HuH-7.5 (cell line): ENCODE data around the gene OPRL1.

ENCODE experiments used
- DNase-seq: peaks from one replicate; pipeline ENCODE4 v3.0.0; 2011; ENCODE audit warnings: low spot score

Gene OPRL1

DNA sequence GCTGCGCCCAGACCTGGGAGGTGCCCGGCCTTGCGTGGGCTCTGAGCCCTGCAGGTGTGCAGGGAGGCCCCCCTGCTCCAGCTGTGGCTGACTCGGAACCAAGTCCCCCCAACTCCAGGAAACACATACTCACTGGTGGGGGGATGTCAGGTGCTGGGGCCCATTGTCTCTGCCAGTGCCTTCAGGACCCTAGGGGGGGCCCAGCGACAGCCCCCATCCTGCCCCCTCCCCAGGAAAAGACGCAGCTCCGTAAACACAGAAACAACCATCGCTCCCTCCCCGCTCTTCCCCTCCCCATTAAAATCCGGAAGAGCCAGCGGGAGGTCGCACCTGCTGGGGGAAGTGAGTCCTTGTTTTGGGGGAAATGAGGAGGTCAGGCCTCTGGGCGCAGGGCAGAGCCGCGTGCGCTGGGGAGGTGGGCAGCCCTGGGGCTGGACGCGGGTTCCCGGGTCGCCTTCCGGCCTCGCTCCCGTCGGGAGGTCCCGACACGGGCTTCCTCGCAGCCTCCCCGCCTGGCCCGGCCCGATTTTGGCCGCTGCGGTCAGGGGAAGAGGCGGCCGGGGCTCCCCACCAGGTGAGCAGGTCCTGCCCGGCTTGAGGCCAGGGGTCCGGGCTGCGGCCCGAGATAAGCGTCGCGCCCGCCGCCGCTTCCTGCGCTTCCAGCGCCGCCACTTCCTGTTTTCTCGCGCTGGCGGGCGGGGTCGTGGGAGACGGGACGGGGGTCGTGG lies 37.7 kb upstream of the OPRL1 start:
- no peak for DNase-seq

DNA sequence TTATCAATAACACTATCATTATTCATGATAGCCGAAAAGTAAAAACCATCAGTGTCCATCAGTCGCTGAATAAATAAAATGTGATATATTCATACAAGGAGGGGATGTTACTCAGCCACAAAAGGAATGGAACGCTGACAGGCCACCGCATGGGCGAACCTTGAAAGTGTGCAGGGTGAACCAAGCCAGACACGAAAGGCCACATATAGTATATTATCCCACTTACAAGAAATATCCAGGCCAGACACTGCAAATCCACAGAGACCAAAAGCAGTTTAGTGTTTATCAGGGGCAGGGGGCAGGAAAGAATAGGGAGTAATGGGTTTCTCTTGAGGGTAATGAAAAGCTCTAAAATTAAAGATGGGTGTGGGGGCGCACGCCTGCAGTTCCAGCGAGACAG lies 36.1 kb upstream of the OPRL1 start:
- no peak for DNase-seq

GRCh38 chr20:64044484-64045247 lies 35.2 kb upstream of the OPRL1 start:
- no peak for DNase-seq

DNA sequence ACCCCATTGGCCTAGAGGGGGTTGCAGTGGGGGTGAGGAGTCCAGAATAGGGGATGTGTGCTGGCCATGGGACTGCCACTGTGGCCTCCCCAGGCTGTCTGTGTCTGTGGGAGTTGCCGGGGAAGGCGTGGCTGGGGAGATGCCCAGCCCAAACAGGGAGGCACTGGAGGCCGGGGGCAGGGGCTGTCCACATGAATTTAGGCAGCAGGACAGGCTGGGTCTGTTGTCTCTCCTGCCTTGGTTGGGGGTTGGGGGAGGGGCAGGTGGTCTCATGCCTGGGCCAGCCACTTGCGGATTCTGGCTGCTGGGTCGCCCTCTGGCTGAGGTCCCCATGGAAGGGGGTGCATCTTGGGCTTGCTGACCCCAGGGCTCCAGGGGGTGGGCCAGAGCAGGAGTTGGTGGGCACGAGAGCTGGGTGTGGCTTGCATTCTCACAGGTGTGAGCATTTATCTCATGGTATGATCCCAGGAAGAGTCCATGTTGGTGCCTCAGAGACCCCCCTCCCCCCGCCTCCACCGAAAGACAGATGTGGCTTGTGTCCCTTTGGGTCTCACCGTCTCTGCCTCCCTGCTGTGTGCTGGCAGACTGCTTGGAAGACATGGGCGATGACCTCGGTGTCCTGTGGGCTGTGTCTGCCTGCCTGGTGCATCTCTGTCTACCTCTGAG lies 34.4 kb upstream of the OPRL1 start:
- DNase-seq: no peak

DNA sequence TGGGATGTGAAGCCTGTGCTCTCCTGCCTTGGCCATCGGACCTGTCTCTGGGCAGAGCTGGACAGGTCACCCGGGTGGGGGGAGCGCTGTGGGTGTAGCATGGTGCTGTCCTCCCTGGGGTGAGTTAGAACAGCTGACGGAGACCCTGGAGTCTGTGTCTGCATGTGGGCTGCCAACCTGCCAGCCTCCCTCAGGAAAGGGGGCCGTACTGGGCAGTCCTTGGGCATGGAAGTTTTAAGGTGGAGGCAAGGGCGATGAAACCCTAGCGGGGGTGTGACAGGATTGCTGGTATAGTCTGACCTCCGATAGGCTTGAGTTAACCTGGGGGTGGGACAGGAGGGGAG lies 32.9 kb upstream of the OPRL1 start:
- DNase-seq: no peak

DNA sequence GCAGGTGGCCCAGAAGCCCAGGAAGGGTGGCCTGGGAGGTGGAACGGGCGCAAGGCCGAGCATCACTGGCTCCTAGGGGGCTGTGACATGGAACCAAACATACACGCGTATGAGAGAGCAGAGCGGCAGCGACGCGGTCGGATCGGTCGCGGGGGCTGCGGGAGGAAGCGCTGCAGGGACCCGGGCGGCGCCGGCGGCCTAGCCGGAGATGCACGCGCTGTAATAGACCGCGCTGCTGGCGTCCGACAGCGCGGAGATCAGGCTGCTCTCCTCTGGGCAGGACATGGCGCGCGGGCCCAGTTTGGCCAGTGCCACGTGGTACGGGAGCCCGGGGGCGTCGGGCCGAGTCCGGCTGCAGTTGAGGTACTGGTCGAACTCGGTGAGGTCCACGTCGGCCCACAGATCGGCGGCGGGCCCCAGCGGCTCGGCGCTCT lies 31.9 kb upstream of the OPRL1 start:
- no peak for DNase-seq

- DNase-seq: no peak
Observed at GRCh38 chr20:64048402-64049044, 31.4 kb upstream of the OPRL1 start.

- DNase-seq: peak; percentile 65
Observed at GRCh38 chr20:64049060-64049877, 30.6 kb upstream of the OPRL1 start, which contains the start of gene SOX18. TSS of gene SOX18 (minus strand) at chr20:64049639. CDS start at chr20:64049516, 123 bp downstream.

DNA sequence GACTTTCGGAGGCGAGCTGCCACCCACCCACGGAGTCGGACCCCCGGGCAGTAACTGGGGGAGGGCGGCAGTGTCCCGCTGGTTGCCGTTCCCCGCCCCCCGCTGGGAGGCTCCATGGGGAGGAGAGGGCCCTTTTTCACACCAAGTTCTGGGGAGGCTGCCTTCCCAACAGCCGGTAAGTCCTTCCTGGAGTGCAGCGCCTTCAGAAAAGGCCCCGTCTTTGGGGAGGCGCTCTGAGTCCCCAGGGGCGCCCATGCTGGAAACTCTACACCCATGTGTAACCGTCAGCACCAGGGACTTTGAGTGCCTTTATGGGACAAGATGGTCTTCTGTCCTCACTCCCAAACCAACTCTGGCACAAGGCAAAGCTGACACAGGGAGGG lies 30.0 kb upstream of the OPRL1 start:
- DNase-seq: no peak

GRCh38 chr20:64050261-64051032 lies 29.4 kb upstream of the OPRL1 start:
- DNase-seq: no peak

- no peak for DNase-seq
Observed at GRCh38 chr20:64051033-64051452, 28.8 kb upstream of the OPRL1 start.

GRCh38 chr20:64051561-64052325 lies 28.1 kb upstream of the OPRL1 start:
- no peak for DNase-seq

DNA sequence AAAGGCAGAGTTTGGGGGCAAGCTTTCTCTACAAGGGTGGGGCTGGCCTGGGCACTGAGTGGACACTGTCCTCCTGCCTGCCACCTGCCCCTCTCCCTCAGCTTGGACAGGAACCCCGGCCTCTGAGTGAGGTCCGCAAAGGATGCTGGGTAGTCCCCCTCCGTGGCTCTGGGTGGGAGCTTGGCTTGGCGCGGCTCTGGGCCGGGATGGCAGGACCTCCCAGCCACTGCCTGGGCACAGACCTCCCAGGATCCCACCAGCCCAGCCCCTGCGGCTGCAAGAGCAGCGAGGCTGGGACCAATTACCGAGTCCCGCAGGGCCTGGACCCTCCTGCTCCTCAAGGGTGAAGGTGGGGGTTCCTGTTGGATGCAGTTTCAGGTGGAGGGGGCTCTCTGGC lies 27.6 kb upstream of the OPRL1 start:
- DNase-seq: no peak

DNA sequence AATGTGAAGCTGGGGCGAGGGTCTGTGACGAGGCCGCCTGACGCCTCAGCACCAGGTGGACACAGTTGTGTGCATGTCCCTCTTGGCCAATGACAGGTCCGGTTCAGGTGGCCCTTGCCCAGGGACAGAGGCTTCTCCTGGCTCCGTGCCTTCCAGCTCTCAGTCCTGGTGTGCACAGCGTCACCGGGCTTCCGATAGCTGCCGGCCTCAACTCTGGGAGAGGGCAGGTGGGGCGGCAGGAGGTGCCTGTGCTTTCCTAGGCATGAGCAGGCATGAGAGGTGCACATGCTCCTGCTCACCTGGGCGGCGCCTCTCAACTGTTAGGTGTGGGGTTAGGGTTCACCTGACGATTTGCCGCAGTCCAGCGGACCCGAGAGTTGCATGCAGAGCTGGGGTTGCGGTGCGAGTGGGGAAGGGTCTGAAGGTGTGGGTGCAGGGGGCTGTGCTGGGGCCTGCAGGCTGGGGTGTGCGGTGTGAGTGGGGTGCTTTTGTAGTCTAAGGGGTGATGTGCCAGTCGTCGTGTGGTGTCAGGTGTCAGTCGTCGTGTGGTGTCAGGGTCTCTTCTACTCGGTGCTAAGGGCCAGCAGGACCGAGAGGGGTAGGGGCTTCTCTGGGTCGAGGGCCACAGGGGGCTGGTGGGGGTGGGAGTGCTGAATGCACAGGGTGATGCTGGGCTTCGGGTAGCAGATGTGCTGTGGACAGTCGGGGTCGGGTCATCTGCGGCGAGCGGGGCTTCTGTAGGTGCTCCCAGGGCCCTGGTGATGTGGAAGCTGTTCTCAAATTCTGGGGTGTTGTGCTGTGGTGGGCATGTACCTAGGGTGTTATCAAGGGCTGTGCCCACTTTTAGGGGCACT lies 26.7 kb upstream of the OPRL1 start:
- DNase-seq: no peak

- peak; percentile 66 for DNase-seq
Observed at GRCh38 chr20:64053841-64054661, 25.8 kb upstream of the OPRL1 start.

DNA sequence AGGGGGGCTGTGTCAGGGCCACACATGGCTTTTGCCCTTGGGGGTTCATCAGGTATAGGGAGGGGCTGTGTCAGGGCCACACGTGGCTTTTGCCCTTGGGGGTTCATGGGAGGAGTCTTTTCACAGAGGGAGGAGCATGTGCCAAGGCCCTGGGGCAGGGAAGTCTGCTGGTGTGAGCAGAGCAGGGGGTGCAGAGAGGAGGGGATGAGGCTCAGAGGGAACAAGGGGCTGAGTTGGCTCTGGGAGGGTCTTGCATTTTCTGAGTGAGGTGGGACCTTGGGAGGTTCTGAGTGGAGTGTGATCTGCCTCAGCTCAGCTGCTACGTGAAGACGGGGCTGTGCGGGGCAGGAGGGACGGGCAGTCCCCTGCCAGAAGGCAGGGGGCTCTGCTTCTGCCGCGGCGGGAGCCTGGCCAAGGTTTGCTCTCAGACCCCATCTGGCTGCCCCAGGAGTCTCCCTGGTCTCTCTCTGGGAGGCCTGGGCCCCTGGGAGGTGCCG lies 24.4 kb upstream of the OPRL1 start:
- DNase-seq: no peak

DNA sequence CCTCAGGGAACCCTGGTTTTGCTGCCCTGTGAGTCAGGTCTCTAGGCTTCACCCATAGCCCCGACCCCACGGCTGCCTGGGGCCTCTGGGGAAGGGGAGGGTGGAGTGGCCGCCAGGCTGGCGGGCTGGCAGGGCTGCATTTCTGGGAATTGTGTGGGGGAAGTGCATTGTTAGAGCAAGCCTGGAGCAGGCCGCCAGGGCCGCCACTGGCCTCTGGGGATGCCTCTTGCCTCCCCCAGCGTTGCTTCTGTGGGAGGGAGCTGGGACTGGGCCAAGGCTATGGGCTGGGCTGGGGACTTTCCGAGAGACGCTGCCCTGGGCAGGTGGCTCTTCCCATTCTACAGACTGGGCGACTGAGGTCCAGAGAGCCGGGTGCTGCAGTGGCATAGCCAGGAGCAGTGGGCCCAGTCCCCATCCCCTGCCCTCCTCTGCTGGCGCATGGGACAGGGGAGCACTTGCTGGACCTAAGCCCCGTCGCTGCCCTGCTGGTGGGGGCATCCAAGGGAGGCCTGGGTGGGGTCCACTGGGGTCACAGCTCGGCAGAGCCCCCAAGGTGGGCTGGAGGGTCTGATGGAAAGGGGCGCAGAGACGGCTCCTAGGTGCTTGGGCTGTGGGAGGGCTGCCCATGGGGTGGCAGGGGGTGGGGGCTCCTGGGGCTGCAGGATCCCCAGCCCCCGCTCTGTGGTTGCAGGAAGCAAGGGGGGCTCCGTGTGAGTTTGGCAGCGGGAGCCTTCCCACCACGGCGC lies 23.8 kb upstream of the OPRL1 start:
- DNase-seq: no peak

GRCh38 chr20:64056639-64056888 lies 23.3 kb upstream of the OPRL1 start:
- no peak for DNase-seq
